HG03280 (cell line): ENCODE data around the gene EDDM3A.
"Not testable (repeated sequence)": the region's sequence is repeated elsewhere in the genome, so short reads cannot be mapped to it uniquely, and the experiment has no call there.

Experiments
- ATAC-seq: cut with Tn5 transposase; IDR thresholded peaks from one replicate; pipeline ENCODE4 v1.9.1; 2021; ENCODE audit warnings: mild to moderate bottlenecking, moderate library complexity; ENCODE audit not compliant: unreplicated experiment

EDDM3A gene

DNA sequence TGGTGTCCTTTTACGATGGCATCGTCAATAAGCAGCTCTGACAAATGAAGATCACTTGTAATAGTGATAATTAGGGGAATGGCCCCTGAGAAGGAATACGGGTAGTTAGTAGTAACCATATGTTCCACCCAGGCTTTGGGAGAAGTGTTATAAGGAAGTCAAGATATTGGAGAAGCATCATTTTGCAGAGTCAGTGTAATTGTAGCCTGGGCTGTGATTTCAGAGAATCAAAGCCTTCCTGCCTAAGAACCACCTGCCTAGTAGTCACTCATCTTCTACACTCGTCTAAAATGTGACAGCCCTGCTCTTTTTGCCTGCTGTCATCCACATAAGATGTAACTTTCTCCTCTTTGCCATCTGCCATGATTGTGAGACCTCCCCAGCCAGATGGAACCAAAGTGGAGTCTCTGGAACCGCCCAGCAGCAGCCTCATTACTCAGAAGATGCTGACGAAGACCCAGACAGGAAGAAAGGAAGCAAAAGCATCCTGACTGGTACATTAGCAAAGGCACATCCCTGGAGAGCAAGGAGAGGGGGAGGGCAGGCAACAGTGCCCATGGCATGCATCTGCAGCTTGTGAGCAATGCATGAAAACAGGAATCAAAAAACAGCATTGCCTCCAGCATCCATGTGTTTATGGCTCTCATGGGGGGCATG lies 12.6 kb upstream of the EDDM3A start:
- no peak for ATAC-seq

DNA sequence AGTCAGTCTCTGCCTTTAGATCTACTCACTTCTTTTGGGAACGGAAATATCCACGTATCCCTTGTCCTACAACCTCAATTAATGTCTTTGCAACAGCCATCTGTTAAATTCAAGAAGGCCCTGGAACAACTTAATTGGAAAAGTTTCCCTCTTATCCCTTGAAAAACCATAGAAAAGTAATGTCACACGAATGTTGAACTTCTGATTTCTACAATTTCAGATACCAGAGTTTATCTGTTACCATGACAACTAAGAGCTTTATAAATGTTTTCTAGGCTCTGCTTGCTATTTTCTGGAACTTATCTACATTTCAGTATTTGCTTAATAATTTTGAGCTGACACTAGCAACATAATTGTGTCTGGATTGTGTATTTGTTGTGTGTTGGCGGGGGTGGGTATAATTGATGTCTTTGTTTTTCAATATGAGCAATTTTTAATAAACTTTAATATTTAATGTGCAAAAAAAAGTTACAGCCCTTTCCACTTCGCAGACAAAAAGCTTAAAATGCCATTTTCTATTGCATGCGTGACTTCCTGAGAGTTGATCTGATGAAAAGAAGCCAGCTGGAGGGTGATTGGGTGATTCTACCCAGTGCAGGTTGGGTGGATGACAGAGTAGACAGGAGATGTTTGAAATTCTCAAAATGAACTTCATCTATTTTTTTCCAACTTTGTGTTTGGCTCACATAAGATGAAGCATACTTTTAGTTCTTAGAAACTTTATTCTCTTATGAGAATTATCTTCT lies 11.8 kb upstream of the EDDM3A start:
- ATAC-seq = no peak

DNA sequence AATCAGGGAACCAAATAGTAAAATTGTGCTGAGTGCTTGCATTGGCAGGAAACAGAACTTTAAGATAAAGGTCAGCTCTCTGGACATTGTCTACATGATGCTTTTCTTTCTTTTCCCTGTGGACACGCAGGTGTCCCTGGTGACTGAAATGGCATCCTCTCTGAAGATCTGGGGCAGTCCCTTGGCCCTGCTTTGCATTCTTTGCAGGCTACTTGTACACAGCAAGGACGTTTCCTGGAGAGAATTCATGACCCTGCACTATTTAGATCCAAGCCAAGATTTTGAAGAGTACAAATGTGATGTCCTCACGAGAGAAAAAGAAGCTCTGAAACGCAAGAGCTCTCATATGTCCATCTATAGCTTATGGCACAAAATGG lies 11.3 kb upstream of the EDDM3A start:
- ATAC-seq = no peak

DNA sequence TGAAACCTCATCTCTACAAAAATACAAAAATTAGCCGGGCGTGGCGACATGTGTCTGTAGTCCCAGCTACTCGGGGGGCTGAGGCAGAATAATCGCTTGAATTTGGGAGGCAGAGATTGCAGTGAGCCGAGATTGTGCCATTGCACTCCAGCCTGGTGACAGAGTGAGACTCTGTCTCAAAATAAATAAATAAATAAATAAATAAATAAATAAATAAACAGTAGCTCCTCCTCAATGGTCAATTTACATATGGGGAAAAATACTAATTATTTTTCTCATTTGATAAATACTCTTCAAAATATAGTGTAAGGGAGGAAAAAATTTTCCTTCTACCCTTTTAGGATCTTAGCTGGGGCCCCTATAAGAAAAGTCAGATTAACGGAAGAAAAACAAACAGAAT lies 7.4 kb upstream of the EDDM3A start:
- not testable (repeated sequence) for ATAC-seq

DNA sequence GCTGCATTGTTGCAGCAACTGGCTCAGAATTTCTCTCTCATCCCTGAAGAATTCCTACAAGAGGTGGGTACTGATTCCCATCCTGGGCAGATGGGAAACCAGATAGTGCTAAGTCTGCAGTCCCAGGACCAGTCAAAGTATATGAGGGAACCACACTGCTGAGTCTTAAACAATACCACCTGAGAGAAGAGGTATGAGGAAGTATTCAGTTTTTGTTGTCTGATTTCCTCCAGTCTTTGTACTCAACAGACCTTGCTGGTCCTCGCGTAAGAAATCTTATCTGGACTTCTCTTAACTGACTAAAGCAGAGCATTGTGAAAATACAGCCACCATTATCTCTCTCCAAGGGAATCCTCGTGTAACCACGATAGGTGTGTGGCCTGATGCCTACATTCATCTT lies 3.6 kb upstream of the EDDM3A start:
- ATAC-seq = no peak

DNA sequence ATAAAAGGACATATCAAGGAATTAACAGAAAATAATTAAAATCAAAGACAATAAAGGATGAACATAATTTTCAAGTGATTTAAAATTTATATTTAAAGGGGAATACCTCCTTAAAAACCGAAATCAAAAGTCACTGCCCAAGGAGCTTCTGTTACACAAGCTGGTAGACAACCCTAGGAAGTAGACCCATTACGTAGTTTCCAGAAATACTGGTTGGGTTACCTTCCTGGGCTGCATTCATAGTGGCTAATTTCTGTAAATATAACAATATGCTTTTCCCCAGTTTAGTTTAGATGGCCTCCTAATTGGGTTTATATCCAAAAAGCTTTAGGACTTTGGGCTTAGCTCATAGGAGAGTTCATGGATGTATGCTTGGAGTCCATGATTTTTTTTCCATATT lies 2.1 kb upstream of the EDDM3A start:
- no peak for ATAC-seq

DNA sequence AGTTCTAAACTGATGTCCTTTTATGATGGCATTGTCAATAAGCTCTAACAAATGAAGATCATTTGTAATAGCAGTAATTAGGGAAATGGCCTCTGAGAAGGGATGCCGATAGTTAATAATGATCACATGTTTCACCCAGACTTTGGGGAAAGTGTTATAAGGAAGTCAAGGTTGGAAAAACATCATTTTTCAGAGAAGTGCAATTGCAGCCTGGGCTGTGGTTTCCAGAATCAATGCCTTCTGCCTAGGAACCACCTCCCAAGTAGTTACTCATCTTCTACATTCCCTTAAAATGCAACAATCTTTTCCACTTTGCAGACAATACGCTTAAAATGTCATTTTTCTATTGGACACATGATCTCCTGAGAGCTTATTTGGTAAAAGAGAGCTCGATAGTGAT lies 879 bp downstream of the EDDM3A start:
- no peak for ATAC-seq

DNA sequence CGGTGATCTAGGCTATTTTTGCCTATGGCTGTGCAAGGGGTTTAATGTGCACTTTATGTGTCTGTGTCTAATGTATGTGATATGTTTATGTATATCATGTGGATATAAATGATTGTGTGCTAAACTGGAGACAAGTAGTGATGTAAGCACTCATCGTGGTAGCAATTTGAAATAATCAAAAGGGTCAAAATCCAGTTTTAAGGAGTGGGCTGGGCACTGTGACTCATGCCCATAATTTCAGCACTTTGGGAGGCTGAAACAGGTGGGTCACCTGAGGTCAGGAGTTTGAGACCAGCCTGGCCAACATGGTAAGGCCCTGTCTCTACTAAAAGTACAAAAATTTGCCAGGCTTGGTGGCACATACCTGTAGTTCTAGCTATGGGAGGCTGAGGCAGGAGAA lies 2.8 kb downstream of the EDDM3A start:
- no peak for ATAC-seq

DNA sequence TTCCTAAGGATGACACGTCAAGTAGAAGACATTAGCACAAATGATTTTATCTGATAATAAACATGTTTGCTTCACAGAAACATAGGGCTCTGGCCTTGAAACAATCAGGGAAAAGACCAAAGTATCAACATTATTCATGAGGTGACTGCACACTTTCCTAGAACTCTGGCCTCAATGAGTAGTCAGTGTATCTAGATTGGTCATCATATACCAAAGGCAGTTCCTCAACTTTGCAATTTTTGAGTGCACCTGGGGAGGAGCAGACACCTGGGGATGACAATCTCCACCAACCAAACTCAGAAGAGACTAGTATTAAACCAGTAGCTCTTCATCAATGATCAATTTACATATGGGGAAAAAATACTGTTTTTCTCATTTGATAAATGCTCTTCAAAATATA lies 4.5 kb downstream of the EDDM3A start:
- no peak for ATAC-seq

DNA sequence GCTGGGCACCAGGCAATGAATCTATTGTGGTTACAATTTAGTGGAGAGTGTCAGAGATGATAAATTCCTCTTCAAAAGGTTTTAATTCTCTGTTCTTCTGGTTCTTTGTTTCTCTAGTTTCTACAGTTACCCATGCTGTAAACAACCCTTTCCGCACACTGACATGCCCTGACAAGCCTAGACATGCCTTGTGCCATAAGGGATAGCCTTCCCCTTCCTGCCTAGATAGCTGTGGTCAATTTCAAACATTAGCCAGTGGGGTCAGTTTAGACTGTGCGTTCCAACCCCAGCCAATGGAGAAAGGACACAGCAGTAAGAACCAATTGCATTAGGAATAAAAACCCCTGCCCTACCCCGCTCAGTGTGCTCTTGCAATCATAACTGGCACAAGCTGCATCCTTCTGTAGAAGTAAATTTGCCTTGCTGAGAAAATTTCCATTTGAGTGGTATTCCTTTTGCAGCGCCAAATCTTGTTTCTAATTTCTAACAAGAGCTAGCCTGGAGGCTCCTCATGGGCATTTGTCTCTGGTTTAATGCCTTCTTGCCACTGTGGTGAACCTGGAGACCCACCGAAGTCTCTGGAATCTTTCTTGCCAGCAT lies 6.4 kb downstream of the EDDM3A start:
- ATAC-seq = no peak

DNA sequence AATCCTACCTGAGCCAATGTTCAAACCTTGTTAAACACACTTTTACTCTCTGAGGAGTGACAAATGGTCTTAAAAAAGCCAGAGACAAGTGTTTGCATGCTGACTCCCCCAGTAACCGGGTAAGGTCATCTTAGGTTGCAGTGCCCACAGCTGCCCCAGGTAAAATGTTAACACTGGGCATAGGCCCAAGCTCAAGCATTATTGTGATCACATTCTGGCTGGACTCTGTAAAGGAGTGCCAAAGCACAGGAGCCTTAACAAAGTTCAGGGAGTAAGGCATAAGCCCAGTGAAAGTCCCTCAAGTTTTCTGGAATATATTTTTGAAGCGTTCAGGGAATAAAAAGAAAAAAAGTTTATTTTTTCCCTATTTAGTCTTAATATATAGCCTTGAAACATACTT lies 8.6 kb downstream of the EDDM3A start:
- no peak for ATAC-seq

DNA sequence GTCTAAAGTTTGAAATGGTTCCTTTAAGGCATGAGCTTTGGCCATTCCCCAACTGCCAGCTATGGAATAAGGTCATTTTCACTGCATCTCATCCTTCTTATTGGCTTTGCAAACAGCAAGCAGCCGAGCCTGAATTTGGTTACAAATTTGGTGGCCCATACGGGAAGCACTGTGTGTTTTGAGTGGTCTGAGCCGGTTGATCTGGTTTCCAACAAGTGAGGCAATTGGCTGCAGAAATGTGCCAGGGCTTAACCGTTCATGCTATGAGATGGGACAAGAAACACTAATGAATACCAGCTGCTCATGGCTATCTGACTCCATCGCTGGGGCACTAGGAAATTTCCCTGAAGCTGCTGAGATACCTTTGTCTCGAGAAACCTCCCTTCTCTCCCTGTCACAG lies 9.3 kb downstream of the EDDM3A start:
- ATAC-seq = no peak

DNA sequence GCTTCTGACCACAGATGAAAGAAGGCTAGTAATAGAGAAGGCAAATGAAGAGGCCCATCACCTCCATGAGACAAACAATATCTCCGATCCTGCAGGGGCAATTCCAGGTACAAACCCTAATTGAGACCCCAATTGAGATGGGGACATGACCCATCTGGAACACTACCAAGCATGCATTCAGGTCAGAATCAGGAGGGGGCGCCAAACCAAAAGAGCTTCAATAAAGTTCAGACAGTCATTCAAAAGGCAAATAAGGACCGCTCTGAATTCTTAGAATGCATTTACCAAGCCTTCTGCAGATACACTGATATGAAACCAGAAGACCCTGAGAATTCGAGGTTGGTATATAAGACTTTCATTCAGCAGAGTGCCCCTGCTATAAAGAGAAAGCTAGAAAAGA lies 12.3 kb downstream of the EDDM3A start:
- ATAC-seq = no peak

DNA sequence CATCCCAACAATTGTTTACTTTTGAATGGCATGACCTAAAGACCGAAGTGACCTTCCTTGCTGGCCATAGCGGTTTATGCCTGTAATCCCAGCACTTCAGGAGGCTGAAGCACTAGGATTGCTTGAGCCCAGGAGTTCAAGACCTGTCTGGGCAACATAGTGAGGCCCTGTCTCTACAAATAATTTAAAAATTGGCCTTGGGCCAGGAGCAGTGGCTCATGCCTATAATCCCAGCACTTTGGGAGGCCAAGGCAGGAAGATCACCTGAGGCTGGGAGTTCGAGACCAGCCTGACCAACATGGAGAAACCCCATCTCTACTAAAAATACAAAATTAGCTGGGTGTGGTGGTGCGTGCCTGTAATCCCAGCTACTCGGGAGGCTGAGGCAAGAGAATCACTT lies 13.8 kb downstream of the EDDM3A start:
- not testable (repeated sequence) for ATAC-seq

DNA sequence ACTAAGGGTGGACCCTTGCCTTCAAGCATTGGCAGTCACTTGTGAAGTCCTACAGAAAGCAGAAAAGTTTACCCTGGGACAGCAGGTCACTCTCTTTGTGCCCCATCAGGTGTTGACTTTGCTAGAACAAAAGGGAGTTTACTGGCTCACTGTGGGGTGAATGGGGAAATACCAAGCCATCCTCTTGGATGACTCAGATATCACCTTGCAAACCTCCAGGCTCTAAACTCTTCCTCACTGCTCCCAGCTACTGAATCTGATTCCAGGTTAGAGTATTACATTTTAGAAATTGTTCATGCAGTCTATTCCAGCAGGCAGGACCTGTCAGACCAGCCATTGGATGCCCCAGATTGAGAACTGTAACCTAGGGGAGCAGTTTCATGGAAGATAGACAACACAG lies 15.3 kb downstream of the EDDM3A start:
- no peak for ATAC-seq

DNA sequence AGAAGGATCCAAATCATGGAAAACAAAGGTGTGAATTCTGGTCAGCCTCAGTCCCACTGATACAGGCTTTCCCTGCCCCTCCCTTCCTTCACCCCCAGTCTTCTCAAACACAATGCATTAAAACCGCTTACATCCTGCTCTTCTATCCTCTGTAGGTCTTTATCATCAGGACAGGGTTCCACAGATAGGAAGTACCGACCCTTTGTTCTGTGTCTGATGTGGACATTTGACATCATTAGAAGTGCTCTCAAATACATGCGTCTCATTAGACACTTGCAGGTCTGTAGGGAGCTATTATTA lies 22.9 kb downstream of the EDDM3A start:
- no peak for ATAC-seq

DNA sequence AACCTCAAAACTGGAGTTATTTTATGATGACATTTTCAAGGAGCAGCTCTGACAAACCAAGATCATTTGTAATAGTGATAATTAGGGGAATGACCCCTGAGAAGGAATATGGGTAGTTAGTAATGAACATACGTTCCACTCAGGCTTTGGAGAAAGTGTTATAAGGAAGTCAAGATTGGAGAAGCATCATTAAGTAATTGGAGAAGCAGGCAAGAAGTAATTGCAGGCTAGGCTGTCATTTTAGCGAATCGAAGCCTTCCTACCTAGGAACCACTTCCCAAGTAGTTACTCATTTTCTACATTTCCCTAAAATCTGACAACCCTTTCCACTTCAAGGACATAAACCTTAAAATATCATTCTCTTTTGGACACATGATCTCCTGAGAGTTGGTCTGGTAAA lies 23.7 kb downstream of the EDDM3A start:
- ATAC-seq = no peak

DNA sequence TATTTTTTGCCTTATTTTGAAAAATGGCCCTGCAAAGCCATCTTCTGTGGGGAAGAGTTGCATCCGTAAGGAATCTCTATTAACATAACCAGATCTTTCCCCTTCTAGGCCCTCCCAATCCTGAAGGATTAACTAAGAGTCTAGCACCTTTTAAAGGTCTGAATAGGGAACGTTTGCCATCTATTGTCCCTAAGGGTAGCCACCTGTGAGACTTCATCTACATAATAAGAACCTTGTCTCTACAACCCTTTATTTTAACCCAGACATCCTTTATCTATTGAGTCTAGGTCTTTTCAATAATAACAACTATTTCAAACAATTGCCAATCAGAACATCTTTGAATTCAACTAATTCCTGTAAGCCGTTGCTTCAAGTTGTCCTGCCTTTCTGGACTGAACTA lies 27.0 kb downstream of the EDDM3A start:
- ATAC-seq = no peak

DNA sequence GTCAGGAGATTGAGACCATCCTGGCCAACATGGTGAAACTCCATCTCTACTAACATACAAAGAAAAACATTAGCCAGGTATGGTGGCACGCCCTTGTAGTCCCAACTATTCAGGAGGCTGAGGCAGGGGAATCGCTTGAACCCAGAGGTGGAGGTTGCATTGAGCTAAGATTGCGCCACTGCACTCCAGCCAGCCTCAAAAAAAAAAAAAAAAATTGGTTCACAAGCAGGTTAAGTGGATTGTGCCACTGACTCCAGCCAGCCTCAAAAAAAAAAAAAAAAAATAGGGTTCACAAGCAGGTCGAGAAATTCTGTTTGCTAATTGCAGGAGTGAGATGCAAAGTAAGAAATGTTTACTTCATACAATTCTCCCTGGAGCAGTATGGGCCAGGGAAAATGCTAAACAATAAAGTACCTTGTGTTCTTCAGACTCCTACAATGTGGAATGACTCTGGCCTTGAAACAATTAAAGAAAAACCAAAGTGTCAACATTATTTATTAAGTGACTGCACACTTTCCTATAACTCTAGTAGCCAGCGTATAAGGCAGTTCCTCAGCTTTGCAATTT lies 28.7 kb downstream of the EDDM3A start:
- no peak for ATAC-seq

DNA sequence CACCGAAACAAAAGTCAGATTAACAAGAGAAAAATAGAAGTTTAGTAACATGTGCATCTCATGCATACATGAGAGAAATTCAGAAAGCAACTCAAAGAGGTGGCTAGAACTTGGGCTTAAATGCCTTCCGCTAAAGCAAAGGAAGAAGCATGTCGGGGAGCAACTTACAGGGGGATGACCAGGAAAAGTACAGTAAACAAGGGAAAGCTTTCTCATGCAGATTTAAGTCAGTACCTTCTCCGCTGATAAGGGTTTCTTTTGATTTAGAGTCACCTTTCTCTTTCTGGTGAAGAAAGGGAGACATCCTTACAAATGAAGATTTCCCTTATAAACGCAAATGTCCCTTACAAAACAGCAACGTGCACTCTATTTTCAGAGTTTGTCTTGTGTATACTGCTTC lies 29.4 kb downstream of the EDDM3A start:
- no peak for ATAC-seq

DNA sequence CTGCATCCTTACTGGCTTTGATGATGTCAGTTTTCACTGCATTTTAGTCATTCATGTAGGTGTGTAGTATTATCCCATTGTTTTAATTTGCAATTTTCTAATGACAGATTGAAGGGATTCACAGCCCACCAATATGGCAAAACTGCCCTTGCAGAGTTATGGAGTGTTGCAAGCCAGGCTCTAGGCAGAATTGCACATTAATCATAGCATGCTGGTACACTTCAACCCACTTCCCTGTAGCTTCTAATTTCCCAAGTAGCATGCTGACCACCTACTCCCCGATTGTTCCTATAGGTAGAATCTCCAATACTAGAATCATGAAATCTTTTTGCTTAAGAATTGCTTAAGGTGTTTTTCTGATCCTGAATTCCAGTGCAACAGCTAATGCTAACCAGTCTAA lies 30.2 kb downstream of the EDDM3A start:
- ATAC-seq = no peak

DNA sequence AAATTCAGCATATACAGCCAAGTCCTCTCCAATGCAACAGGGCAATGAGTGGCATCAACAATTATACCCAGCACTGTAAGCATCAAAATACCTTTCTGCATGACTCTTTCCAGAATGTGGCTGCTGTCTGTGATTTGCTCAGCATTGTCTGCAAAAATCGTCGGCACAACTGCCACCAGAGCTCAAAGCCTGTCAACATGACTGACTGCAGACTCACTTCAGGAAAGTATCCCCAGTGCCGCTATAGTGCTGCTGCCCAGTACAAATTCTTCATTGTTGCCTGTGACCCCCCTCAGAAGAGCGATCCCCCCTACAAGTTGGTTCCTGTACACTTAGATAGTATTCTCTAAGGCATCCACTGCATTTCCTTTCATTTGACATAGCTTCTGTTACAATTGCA lies 36.1 kb downstream of the EDDM3A start:
- ATAC-seq = no peak
